IMR-90 (cell line): Measurements from ENCODE around the gene JPT2. TPM values are rescaled to one million over a fixed set of nuclear protein-coding genes. Genes with fewer than 3 reads are reported as not detected.

ENCODE experiments used
- ATAC-seq: fragments of 200-7000 bp; cut with Tn5 transposase; 2 replicates; pipeline ENCODE4 v1.9.1; 2020; ENCODE audit warnings: low read depth, mild to moderate bottlenecking, moderate library complexity
- BruUV-seq: library from RNA; stranded (reverse); fragments of 400-500 nt; replicated peaks from 2 replicates; lab custom pipeline; 2021; lab: Mats Ljungman, UMichigan
- CTCF ChIA-PET: fragments of 300-600 bp; formaldehyde crosslinking; extraction: SDS; loops from one replicate; lab custom pipeline; 2021; ENCODE audit warnings: antibody characterized with exemption; lab: Yijun Ruan, JAX
- POLR2A ChIA-PET: fragments of 300-600 bp; sonication (Branson Sonifier 250); formaldehyde crosslinking; loops from one replicate; lab custom pipeline; 2022; ENCODE audit warnings: antibody characterized with exemption; ENCODE audit not compliant: unreplicated experiment; lab: Charles Lee
- DNase-seq: peaks from one replicate; pipeline ENCODE4 v3.0.0; 2013
- H2AFZ ChIP-seq: replicated peaks from 2 replicates; pipeline ENCODE3; 2013; ENCODE audit warnings: low read length, mild to moderate bottlenecking; ENCODE audit not compliant: poor library complexity
- H2AK5ac ChIP-seq: 2 replicates; pipeline ENCODE4 v1.6.1; 2013; ENCODE audit warnings: low read depth, low read length, inconsistent platforms
- H2AK9ac ChIP-seq: replicated peaks from 2 replicates; pipeline ENCODE3; 2013; ENCODE audit warnings: mild to moderate bottlenecking, low read depth, low read length, moderate library complexity; ENCODE audit not compliant: poor library complexity
- H2BK120ac ChIP-seq: 2 replicates; pipeline ENCODE4 v1.6.1; 2013; ENCODE audit warnings: low read depth, low read length, inconsistent platforms
- H2BK15ac ChIP-seq: 3 replicates; pipeline ENCODE4 v1.6.1; 2013; ENCODE audit warnings: low read depth, low read length, inconsistent platforms
- H2BK20ac ChIP-seq: 2 replicates; pipeline ENCODE4 v1.6.1; 2013; ENCODE audit warnings: low read depth, mild to moderate bottlenecking, inconsistent platforms, low read length, moderate library complexity
- H2BK5ac ChIP-seq: 2 replicates; pipeline ENCODE4 v1.6.1; 2013; ENCODE audit warnings: mild to moderate bottlenecking, low read depth, low read length, inconsistent platforms; ENCODE audit not compliant: poor library complexity, severe bottlenecking
- H3K14ac ChIP-seq: replicated peaks from 2 replicates; pipeline ENCODE4 v1.6.1; 2013; ENCODE audit warnings: low read depth, low read length, inconsistent platforms
- H3K18ac ChIP-seq: 2 replicates; pipeline ENCODE4 v1.6.1; 2013; ENCODE audit warnings: low read depth, low read length, control low read depth
- H3K23ac ChIP-seq: 2 replicates; pipeline ENCODE4 v1.6.1; 2013; ENCODE audit warnings: low read depth, low read length, inconsistent platforms
- H3K27ac ChIP-seq: 2 replicates; pipeline ENCODE4 v1.5.1; 2013; ENCODE audit warnings: mild to moderate bottlenecking, control low read depth, low read length; ENCODE audit not compliant: insufficient read depth
- H3K27me3 ChIP-seq: 2 replicates; pipeline ENCODE4 v1.6.1; 2013; ENCODE audit warnings: low read length; ENCODE audit not compliant: control insufficient read depth, insufficient read depth
- H3K36me3 ChIP-seq: 2 replicates; pipeline ENCODE4 v1.6.1; 2013; ENCODE audit warnings: low read length, mixed read lengths; ENCODE audit not compliant: control insufficient read depth, insufficient read depth
- H3K4ac ChIP-seq: 2 replicates; pipeline ENCODE4 v1.6.1; 2013; ENCODE audit warnings: low read depth, low read length, inconsistent platforms
- H3K4me1 ChIP-seq: 2 replicates; pipeline ENCODE4 v1.6.1; 2013; ENCODE audit warnings: low read length, mixed read lengths; ENCODE audit not compliant: control insufficient read depth, insufficient read depth
- H3K4me2 ChIP-seq: 2 replicates; pipeline ENCODE4 v1.6.1; 2013; ENCODE audit warnings: low read depth, mild to moderate bottlenecking, control low read depth, low read length, moderate library complexity
- H3K4me3 ChIP-seq: 2 replicates; pipeline ENCODE4 v1.5.1; 2013; ENCODE audit warnings: low read depth, mild to moderate bottlenecking, control low read depth, low read length, moderate library complexity; ENCODE audit not compliant: insufficient read depth
- H3K56ac ChIP-seq: 2 replicates; pipeline ENCODE4 v1.6.1; 2013; ENCODE audit warnings: low read length, inconsistent platforms; ENCODE audit not compliant: insufficient read depth; ENCODE audit errors: extremely low read depth
- H3K79me1 ChIP-seq, 2 experiments: 2 replicates each; pipeline ENCODE4 v1.6.1; 2013; ENCODE audit warnings: low read length in 2 of 2, inconsistent platforms in 1 of 2, low read depth in 1 of 2
- H3K9ac ChIP-seq: 2 replicates; pipeline ENCODE4 v1.6.1; 2013; ENCODE audit warnings: low read depth, low read length, control low read depth
- H3K9me1 ChIP-seq: 2 replicates; pipeline ENCODE4 v1.6.1; 2013; ENCODE audit warnings: low read length, inconsistent platforms; ENCODE audit not compliant: insufficient read depth
- H3K9me3 ChIP-seq: 2 replicates; pipeline ENCODE4 v1.6.1; 2013; ENCODE audit warnings: low read length; ENCODE audit not compliant: control insufficient read depth, insufficient read depth
- H4K20me1 ChIP-seq: 2 replicates; pipeline ENCODE4 v1.6.1; 2013; ENCODE audit warnings: low read length, inconsistent platforms; ENCODE audit not compliant: insufficient read depth
- H4K5ac ChIP-seq: 2 replicates; pipeline ENCODE4 v1.6.1; 2013; ENCODE audit warnings: mild to moderate bottlenecking, low read depth, low read length, control low read depth
- H4K8ac ChIP-seq, 2 experiments: 2 replicates each; pipeline ENCODE4 v1.6.1; 2013; ENCODE audit warnings: low read depth in 2 of 2, low read length in 2 of 2, control low read depth in 1 of 2, inconsistent platforms in 1 of 2
- H4K91ac ChIP-seq: 2 replicates; pipeline ENCODE4 v1.6.1; 2013; ENCODE audit warnings: low read depth, low read length, inconsistent platforms; ENCODE audit not compliant: insufficient read depth
- BHLHE40 ChIP-seq: fragments of 150-350 bp; IDR thresholded peaks from 2 replicates; pipeline ENCODE4 v1.6.1; 2016; ENCODE audit warnings: mild to moderate bottlenecking, low read depth, low read length
- NFE2L2 ChIP-seq: fragments of 150-350 bp; IDR thresholded peaks from 2 replicates; pipeline ENCODE4 v1.6.1; 2016; ENCODE audit warnings: low read depth, mild to moderate bottlenecking, low read length
- RAD21 ChIP-seq: IDR thresholded peaks from 2 replicates; pipeline ENCODE4 v1.6.1; 2012; ENCODE audit warnings: low read length, improper control_type of control experiment
- SMC3 ChIP-seq: fragments of 150-350 bp; IDR thresholded peaks from 2 replicates; pipeline ENCODE4 v1.6.1; 2016; ENCODE audit warnings: low read depth, mild to moderate bottlenecking, antibody characterized with exemption, low read length, moderate library complexity
- WGBS, 2 experiments: methylation state at CpG; one replicate each; pipeline versions ENCODE4 v1.1.5 to v1.1.7; 2013; ENCODE audit warnings: missing lambda C conversion rate in 2 of 2; ENCODE audit not compliant: insufficient read length in 1 of 2; ENCODE audit errors: extremely low coverage in 2 of 2; 5-methylcytosine and 5-hydroxymethylcytosine counted together
- dilution Hi-C: fragments of 300-500 bp; cut with HindIII; formaldehyde crosslinking; loops from one replicate; pipeline ENCODE4 v1.14.3; 2018; ENCODE audit warnings: low sequenced_read_pairs; ENCODE audit not compliant: unreplicated experiment
- in situ Hi-C: fragments of 300-500 bp; cut with MboI; formaldehyde crosslinking; loops from 3 replicates; pipeline ENCODE4 v1.14.3; 2019; ENCODE audit warnings: low sequenced_read_pairs, inconsistent platforms, mixed read lengths
- intact Hi-C: fragments of 100-400 bp; cut with micrococcal nuclease; formaldehyde crosslinking; loops from 2 replicates; pipeline ENCODE4 v1.10.0; 2022
- polyA plus RNA-seq, 3 experiments: library from polyadenylated mRNA; depleted of rRNA; stranded (reverse); fragments of >200 nt; gene quantifications; 2 replicates each; pipeline ENCODE4 v1.2.3, GENCODE V29; 2012; ENCODE audit warnings: low replicate concordance in 1 of 3
- total RNA-seq: library from RNA; depleted of rRNA; stranded (reverse); fragments of >200 nt; gene quantifications from 2 replicates; pipeline ENCODE4 v1.2.3, GENCODE V29; 2012
- TF ChIP-seq, protein P1 (sequence below): fragments of 150-350 bp; IDR thresholded peaks from 2 replicates; pipeline ENCODE4 v1.6.1; 2017; ENCODE audit warnings: mild to moderate bottlenecking, antibody characterized with exemption, low read length, low read depth

Gene JPT2
- total and polyA plus RNA-seq, 2 of the 4 experiments (the other 2 are of a cell fraction), result 40.0 to 41.5 TPM

DNA sequence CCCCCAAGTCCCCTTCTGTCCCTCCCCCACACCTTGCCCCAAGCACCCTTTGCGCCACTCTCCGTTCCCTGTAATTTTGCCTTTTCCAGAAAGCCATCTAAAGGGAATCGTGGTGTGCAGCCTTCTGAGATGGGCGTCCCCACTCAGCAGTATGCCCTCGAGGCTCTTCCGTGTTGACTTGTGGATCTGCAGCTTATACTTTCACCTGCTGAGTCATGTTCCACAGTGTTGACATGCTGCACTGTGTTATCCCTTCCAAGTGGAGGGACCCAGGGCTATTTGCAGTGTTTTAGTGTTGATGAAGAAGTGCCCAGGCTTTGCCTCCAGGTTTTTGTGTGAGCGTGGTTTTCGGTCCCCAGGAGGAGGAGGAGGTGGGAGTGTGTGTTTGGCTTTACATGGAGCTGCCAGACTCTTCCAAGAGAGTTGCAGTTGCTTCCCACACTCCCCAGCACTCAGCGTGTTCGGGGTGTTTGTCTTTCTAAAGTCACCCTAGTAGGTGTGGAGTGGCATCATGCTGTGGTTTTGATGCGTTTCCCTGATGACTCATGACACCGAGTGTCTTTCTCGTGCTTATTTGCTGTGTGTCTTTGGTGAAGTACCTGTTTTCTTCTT is 32.1 kb upstream of the JPT2 start:
- TF ChIP-seq SMC3 (no peak), NFE2L2 (peak; percentile 25; the same call in 1 of the 2 replicates), BHLHE40 (0 out of 2 replicates have a peak, but pooled peaks have one; percentile 16), RAD21 (no peak)
- TF ChIP-seq, protein P1, sequence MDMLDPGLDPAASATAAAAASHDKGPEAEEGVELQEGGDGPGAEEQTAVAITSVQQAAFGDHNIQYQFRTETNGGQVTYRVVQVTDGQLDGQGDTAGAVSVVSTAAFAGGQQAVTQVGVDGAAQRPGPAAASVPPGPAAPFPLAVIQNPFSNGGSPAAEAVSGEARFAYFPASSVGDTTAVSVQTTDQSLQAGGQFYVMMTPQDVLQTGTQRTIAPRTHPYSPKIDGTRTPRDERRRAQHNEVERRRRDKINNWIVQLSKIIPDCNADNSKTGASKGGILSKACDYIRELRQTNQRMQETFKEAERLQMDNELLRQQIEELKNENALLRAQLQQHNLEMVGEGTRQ, result no peak
- DNase-seq, result peak; percentile 47
- Histone ChIP-seq H3K9ac (no peak overlapping the region), H2BK120ac (no peak overlapping the region), H3K79me1 (peaks cover 24 to 62% of the 10 kb centered on the region in 2 experiments), H3K23ac (0 out of 2 replicates have a peak overlapping the region, but pooled peaks have one; percentile 66), H2AFZ (no peak overlapping the region), H3K27me3 (no peaks in the 10 kb centered on the region), H4K5ac (no peak overlapping the region), H4K8ac (no peak overlapping the region), H2AK9ac (peak overlapping the region; percentile 60), H2BK15ac (no peak overlapping the region), H4K91ac (no peak overlapping the region), H3K4ac (no peak overlapping the region; the same call in 1 of the 2 replicates), H4K20me1 (peaks cover 44% of the 10 kb centered on the region), H3K18ac (no peak overlapping the region), H3K4me1 (peaks cover 3% of the 10 kb centered on the region; the same call in 1 of the 2 replicates), H2BK5ac (no peak overlapping the region), H3K36me3 (peaks cover 52% of the 10 kb centered on the region), H3K27ac (no peak overlapping the region), H3K14ac (0 out of 2 replicates have a peak overlapping the region, but pooled peaks have one; percentile 23), H2BK20ac (no peak overlapping the region), H3K9me1 (peaks cover 20% of the 10 kb centered on the region), H3K4me2 (no peak overlapping the region), H3K4me3 (no peak overlapping the region), H2AK5ac (no peak overlapping the region), H3K56ac (no peak overlapping the region), H3K9me3 (no peaks in the 10 kb centered on the region)
- WGBS, 2 experiments, result 85% methylated on average over 6 of the region's 13 CpGs; no CpG with 5 or more reads in 1 of the 2 experiments
- no TSS peak for BruUV-seq
- dilution Hi-C loops, result no loop called here
- POLR2A ChIA-PET, result no interaction called here
- intact Hi-C loops, result no loop called here
- in situ Hi-C loops, result no loop called here
- CTCF ChIA-PET, result no interaction called here
- ATAC-seq, result peak; percentile 60
